Neuronal stem cell (in vitro differentiated cells): ENCODE data around the gene ROR1.

Experiments
- DNase-seq: peaks from one replicate; pipeline ENCODE4 v3.0.0-alpha.2; 2013; ENCODE audit warnings: low spot score
- H2AFZ ChIP-seq: one replicate; pipeline ENCODE4 v1.6.1; 2013; ENCODE audit warnings: mild to moderate bottlenecking, low read length, inconsistent platforms
- H2AK5ac ChIP-seq: 2 replicates; pipeline ENCODE4 v1.6.1; 2013; ENCODE audit warnings: low read depth, mild to moderate bottlenecking, inconsistent platforms, low read length, moderate library complexity, mixed read lengths
- H2BK120ac ChIP-seq: 2 replicates; pipeline ENCODE4 v1.6.1; 2013; ENCODE audit warnings: low read depth, mild to moderate bottlenecking, inconsistent platforms, low read length, moderate library complexity, mixed read lengths
- H2BK12ac ChIP-seq: one replicate; pipeline ENCODE4 v1.6.1; 2013; ENCODE audit warnings: low read length, inconsistent platforms
- H2BK15ac ChIP-seq: 2 replicates; pipeline ENCODE4 v1.6.1; 2013; ENCODE audit warnings: mild to moderate bottlenecking, low read length, inconsistent platforms, mixed read lengths
- H2BK5ac ChIP-seq: one replicate; pipeline ENCODE4 v1.6.1; 2013; ENCODE audit warnings: inconsistent platforms, mild to moderate bottlenecking, low read length, moderate library complexity
- H3K14ac ChIP-seq: one replicate; pipeline ENCODE4 v1.6.1; 2013; ENCODE audit warnings: low read length, inconsistent platforms
- H3K18ac ChIP-seq: 2 replicates; pipeline ENCODE4 v1.6.1; 2013; ENCODE audit warnings: low read length, inconsistent platforms
- H3K23ac ChIP-seq: 2 replicates; pipeline ENCODE4 v1.6.1; 2013; ENCODE audit warnings: low read depth, mild to moderate bottlenecking, mixed read lengths, low read length, inconsistent platforms; ENCODE audit not compliant: poor library complexity
- H3K27ac ChIP-seq: replicated peaks from 3 replicates; pipeline ENCODE4 v1.5.1; 2013; ENCODE audit warnings: low read length, inconsistent platforms
- H3K27me3 ChIP-seq, 3 experiments: 2 replicates each; pipeline ENCODE4 v1.6.1; 2013; ENCODE audit warnings: low read length in 3 of 3, mild to moderate bottlenecking in 2 of 3, inconsistent platforms in 1 of 3, low read depth in 1 of 3, mixed read lengths in 1 of 3, moderate library complexity in 1 of 3; ENCODE audit not compliant: control insufficient read depth in 3 of 3, insufficient read depth in 3 of 3
- H3K36me3 ChIP-seq, 2 donors: replicated peaks in 1 of 2; 2 replicates each; pipeline ENCODE4 v1.6.1; 2013; ENCODE audit warnings: low read length in 2 of 2; ENCODE audit not compliant: control insufficient read depth in 2 of 2, insufficient read depth in 2 of 2
- H3K4ac ChIP-seq: 2 replicates; pipeline ENCODE4 v1.6.1; 2013; ENCODE audit warnings: inconsistent platforms, mild to moderate bottlenecking, low read length, moderate library complexity
- H3K4me1 ChIP-seq, 2 donors: 1 replicate in 1 of 2; 2 replicates in 1 of 2; pipeline ENCODE4 v1.6.1; 2013; ENCODE audit warnings: low read length in 2 of 2, low read depth in 1 of 2; ENCODE audit not compliant: control insufficient read depth in 2 of 2, insufficient read depth in 1 of 2
- H3K4me2 ChIP-seq: one replicate; pipeline ENCODE4 v1.6.1; 2013; ENCODE audit warnings: mild to moderate bottlenecking, low read length, inconsistent platforms; ENCODE audit not compliant: insufficient read depth, poor library complexity, severe bottlenecking
- H3K4me3 ChIP-seq, 2 donors: 2 replicates each; pipeline ENCODE4 v1.5.1; 2013; ENCODE audit warnings: low read length in 2 of 2, mild to moderate bottlenecking in 2 of 2, inconsistent platforms in 1 of 2, moderate library complexity in 1 of 2
- H3K79me1 ChIP-seq: one replicate; pipeline ENCODE4 v1.6.1; 2013; ENCODE audit warnings: low read depth, mild to moderate bottlenecking, inconsistent platforms, low read length, moderate library complexity
- H3K9ac ChIP-seq: one replicate; pipeline ENCODE4 v1.6.1; 2013; ENCODE audit warnings: mild to moderate bottlenecking, low read depth, low read length, inconsistent platforms; ENCODE audit not compliant: poor library complexity
- H3K9me3 ChIP-seq, 2 donors: replicated peaks in 1 of 2; 2 replicates each; pipeline versions ENCODE3 to v1.6.1; 2013; ENCODE audit warnings: low read length in 2 of 2, mild to moderate bottlenecking in 2 of 2, inconsistent platforms in 1 of 2, low read depth in 1 of 2, mixed read lengths in 1 of 2, moderate library complexity in 1 of 2; ENCODE audit not compliant: control insufficient read depth in 2 of 2, insufficient read depth in 1 of 2
- H4K8ac ChIP-seq: one replicate; pipeline ENCODE4 v1.6.1; 2013; ENCODE audit warnings: low read depth, mild to moderate bottlenecking, inconsistent platforms, low read length, moderate library complexity
- H4K91ac ChIP-seq: one replicate; pipeline ENCODE4 v1.6.1; 2013; ENCODE audit warnings: low read length, low read depth, mild to moderate bottlenecking, inconsistent platforms; ENCODE audit not compliant: poor library complexity
- WGBS, 2 donors: extraction: QIAGEN DNeasy Blood & Tissue Kit; methylation state at CpG; one replicate each; pipeline ENCODE4 v1.1.7; 2013; ENCODE audit warnings: missing lambda C conversion rate in 2 of 2, mixed read lengths in 1 of 2; ENCODE audit not compliant: insufficient read length in 2 of 2, insufficient replicate concordance in 1 of 2; ENCODE audit errors: extremely low coverage in 2 of 2; 5-methylcytosine and 5-hydroxymethylcytosine counted together

The ROR1 gene

GRCh38 chr1:63967901-63968300 lies 194.1 kb downstream of the ROR1 start:
- no peak overlapping the region for H3K18ac ChIP-seq
- H3K4ac ChIP-seq, result no peak overlapping the region
- H3K27me3 ChIP-seq, result no peaks in the 10 kb centered on the region
- H2BK120ac ChIP-seq, result no peak overlapping the region
- no peak overlapping the region for H2BK12ac ChIP-seq
- peaks cover 0 to 1% of the 10 kb centered on the region in 2 donors for H3K9me3 ChIP-seq
- H3K14ac ChIP-seq, result no peak overlapping the region
- no peak overlapping the region for H4K8ac ChIP-seq
- H2AFZ ChIP-seq, result no peak overlapping the region
- DNase-seq, result no peak
- H3K9ac ChIP-seq, result no peak overlapping the region
- H3K4me3 ChIP-seq, result no peak overlapping the region
- no peak overlapping the region for H2BK5ac ChIP-seq
- H2AK5ac ChIP-seq, result no peak overlapping the region
- H3K79me1 ChIP-seq, result no peaks in the 10 kb centered on the region
- no peak overlapping the region for H3K23ac ChIP-seq
- H3K27ac ChIP-seq, result no peak overlapping the region
- no peak overlapping the region for H4K91ac ChIP-seq
- H3K36me3 ChIP-seq, result no peaks in the 10 kb centered on the region
- WGBS, 2 donors, result no CpG with 5 or more reads among the region's 3 CpGs
- H2BK15ac ChIP-seq, result no peak overlapping the region
- H3K4me1 ChIP-seq, result peaks cover 0 to 4% of the 10 kb centered on the region in 2 donors
- H3K4me2 ChIP-seq, result no peak overlapping the region

- H3K18ac ChIP-seq, result no peak overlapping the region
- WGBS, 2 donors, result no CpG with 5 or more reads among the region's 3 CpGs
- H3K9ac ChIP-seq, result no peak overlapping the region
- H2AK5ac ChIP-seq, result no peak overlapping the region
- no peak overlapping the region for H3K27ac ChIP-seq
- DNase-seq, result no peak
- no peak overlapping the region for H3K4ac ChIP-seq
- no peaks in the 10 kb centered on the region for H3K27me3 ChIP-seq
- peaks cover 0 to 4% of the 10 kb centered on the region in 2 donors for H3K4me1 ChIP-seq
- H3K9me3 ChIP-seq, result peaks cover 0 to 3% of the 10 kb centered on the region in 2 donors
- no peak overlapping the region for H3K4me3 ChIP-seq
- no peak overlapping the region for H3K4me2 ChIP-seq
- no peak overlapping the region for H2BK120ac ChIP-seq
- H3K14ac ChIP-seq, result no peak overlapping the region
- H4K91ac ChIP-seq, result no peak overlapping the region
- H3K79me1 ChIP-seq, result no peaks in the 10 kb centered on the region
- H2BK5ac ChIP-seq, result no peak overlapping the region
- no peak overlapping the region for H2BK15ac ChIP-seq
- H3K23ac ChIP-seq, result no peak overlapping the region
- H2BK12ac ChIP-seq, result no peak overlapping the region
- H3K36me3 ChIP-seq, result no peaks in the 10 kb centered on the region
- H4K8ac ChIP-seq, result no peak overlapping the region
- no peak overlapping the region for H2AFZ ChIP-seq
These were observed 195.0 kb downstream of the ROR1 start for GRCh38 chr1:63968663-63969440.

- no peak overlapping the region for H4K91ac ChIP-seq
These were observed 195.7 kb downstream of the ROR1 start for GRCh38 chr1:63969441-63969901.

GRCh38 chr1:63971557-63971956 lies 197.7 kb downstream of the ROR1 start:
- Histone ChIP-seq H3K4ac (no peak overlapping the region), H3K14ac (no peak overlapping the region), H3K27me3 (no peaks in the 10 kb centered on the region), H2BK5ac (no peak overlapping the region), H2BK15ac (no peak overlapping the region), H3K4me1 (peaks cover 0 to 4% of the 10 kb centered on the region in 2 donors), H3K9ac (no peak overlapping the region), H4K91ac (no peak overlapping the region), H3K36me3 (no peaks in the 10 kb centered on the region), H3K79me1 (no peaks in the 10 kb centered on the region), H2BK12ac (no peak overlapping the region), H2BK120ac (no peak overlapping the region), H3K4me2 (no peak overlapping the region), H3K23ac (no peak overlapping the region), H3K9me3 (peaks cover 0 to 3% of the 10 kb centered on the region in 2 donors), H2AFZ (no peak overlapping the region), H3K27ac (no peak overlapping the region), H3K4me3 (no peak overlapping the region), H3K18ac (no peak overlapping the region), H4K8ac (no peak overlapping the region), H2AK5ac (no peak overlapping the region)
- DNase-seq, result no peak
- WGBS, 2 donors, result no CpG with 5 or more reads among the region's 3 CpGs

More at GRCh38 chr1:63969441-63969901, 195.7 kb downstream of the ROR1 start:
- Histone ChIP-seq H3K9ac (no peak overlapping the region), H3K14ac (no peak overlapping the region), H3K23ac (no peak overlapping the region), H3K4me2 (no peak overlapping the region), H2AFZ (no peak overlapping the region), H3K27ac (no peak overlapping the region), H2BK12ac (no peak overlapping the region), H3K27me3 (no peaks in the 10 kb centered on the region), H4K8ac (no peak overlapping the region), H3K4me3 (no peak overlapping the region), H3K18ac (no peak overlapping the region), H2BK120ac (no peak overlapping the region), H3K79me1 (no peaks in the 10 kb centered on the region), H2AK5ac (no peak overlapping the region), H3K4ac (no peak overlapping the region), H3K4me1 (peaks cover 0 to 4% of the 10 kb centered on the region in 2 donors), H3K36me3 (no peaks in the 10 kb centered on the region), H2BK15ac (no peak overlapping the region), H2BK5ac (no peak overlapping the region), H3K9me3 (peaks cover 0 to 3% of the 10 kb centered on the region in 2 donors)
- DNase-seq, result no peak
- no CpG with 5 or more reads among the region's 4 CpGs for WGBS, 2 donors
